Measurements from ENCODE around the gene DDB1.
A peak's percentile ranks its signal among the peaks of the same experiment; 100 is the strongest.

The DDB1 gene

DNA sequence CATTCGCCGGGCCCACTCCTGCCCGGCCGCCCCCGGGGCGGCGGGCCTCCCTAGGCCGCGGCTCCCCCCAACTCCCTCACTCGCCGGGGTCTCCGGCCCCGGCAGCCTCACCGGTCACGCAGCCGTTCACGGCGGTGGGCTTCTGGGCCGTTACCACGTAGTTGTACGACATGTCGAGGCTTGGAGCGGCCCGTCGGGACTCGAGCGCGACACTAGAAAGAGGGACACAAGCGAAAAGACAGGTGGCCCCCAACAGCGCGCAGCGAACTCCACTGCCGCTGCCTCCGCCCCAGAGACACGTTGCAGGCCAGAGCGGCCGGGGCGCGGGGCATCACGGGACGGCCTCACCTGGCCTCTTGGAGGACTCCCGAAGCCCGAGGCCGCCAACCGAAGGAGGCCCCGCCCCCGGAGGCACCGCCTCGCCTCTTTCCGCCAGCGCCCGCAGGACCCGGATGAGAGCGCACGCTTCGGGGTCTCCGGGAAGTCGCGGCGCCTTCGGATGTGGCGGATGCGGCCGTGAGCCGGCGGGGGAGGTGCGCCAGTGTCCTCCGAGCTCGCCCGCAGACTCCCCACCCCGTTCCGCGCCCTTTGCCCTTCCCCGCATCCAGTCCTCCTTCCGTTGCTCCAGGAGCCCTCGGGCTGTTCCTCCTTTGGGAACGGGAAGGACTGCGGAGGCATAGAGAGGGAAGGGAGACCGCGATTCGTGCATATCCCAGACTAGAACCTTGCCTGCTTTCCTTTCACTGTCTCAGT is at the start of gene DDB1, which contains the start of gene TKFC:
Gene DDB1 (minus strand): TSS at position 309 of the 753 bp plus-strand sequence. CDS start 137 bp downstream, at position 172.
Gene TKFC (plus strand): TSS at position 432 of the 753 bp plus-strand sequence. CDS start 1,501 bp downstream, outside the sequence.
- H3K27ac ChIP-seq = peak within 1 kb of the TSS; percentile 68
- peak; percentile 43 for DNase-seq (ENCODE audit: low read depth, low spot score)

DNA sequence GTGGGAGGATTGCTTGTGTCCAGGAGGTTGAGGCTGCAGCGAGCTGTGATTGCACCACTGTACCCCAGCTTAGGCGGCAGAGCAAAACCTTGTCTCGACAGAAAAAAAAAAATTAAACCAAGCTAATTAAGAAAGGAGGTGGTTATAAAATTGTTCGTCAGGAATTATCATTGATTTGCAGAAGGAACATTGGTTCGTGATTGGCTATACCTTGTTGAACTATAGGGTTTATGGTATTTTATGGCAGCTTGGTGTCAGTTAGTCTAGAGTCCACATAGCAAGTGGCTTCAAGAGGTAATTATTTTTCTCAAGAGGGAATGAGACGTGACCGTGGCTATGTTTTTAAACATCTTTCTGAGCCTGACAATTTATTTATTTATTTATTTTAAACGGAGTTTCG is 48.0 kb upstream of the DDB1 start:
- no peak overlapping the region for H3K27ac ChIP-seq
- no peak for DNase-seq (ENCODE audit: low read depth, low spot score)

GRCh38 chr11:61378713-61379313 is 45.9 kb upstream of the DDB1 start:
- H3K27ac ChIP-seq = peak overlapping the region; percentile 81
- DNase-seq (ENCODE audit: low read depth, low spot score) = peak; percentile 81

DNA sequence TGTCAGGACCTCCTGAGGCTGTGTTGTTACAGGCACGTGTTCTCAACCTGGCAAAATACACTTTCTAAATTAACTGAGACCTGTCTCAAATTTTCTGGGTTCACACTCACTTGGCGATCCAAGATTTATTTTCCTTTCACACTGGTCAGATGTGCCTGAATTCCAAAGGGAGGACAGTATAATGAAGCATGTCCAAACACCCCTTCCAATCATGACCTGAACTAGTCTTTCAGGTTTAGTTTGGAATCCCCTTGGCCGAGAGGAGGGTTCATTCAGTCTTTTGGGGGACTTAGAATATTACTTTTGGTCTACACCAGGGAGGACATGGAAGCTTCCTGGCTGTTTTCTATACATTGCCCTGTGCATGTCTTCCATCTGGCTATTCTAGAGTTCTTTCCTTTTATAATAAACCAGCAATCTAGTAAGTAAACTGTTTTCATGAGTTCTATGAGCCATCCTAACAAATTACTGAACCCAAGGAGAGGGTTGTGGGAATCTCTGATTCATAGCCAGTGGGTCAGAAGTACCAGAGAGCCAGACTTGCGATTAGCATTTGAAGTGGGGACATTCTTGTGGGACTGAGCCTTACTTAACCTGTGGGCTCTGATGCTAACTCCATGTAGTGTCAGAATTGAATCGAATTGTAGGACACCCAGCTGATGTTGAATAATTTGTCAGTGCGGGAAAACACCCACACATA is 44.7 kb upstream of the DDB1 start:
- DNase-seq (ENCODE audit: low read depth, low spot score) = no peak
- H3K27ac ChIP-seq = peak overlapping the region; percentile 81

GRCh38 chr11:61375761-61376108 is 42.8 kb upstream of the DDB1 start:
- DNase-seq (ENCODE audit: low read depth, low spot score) = no peak
- peak overlapping the region; percentile 9 for H3K27ac ChIP-seq

GRCh38 chr11:61372659-61373420 is 39.9 kb upstream of the DDB1 start:
- no peak overlapping the region for H3K27ac ChIP-seq
- DNase-seq (ENCODE audit: low read depth, low spot score) = no peak

DNA sequence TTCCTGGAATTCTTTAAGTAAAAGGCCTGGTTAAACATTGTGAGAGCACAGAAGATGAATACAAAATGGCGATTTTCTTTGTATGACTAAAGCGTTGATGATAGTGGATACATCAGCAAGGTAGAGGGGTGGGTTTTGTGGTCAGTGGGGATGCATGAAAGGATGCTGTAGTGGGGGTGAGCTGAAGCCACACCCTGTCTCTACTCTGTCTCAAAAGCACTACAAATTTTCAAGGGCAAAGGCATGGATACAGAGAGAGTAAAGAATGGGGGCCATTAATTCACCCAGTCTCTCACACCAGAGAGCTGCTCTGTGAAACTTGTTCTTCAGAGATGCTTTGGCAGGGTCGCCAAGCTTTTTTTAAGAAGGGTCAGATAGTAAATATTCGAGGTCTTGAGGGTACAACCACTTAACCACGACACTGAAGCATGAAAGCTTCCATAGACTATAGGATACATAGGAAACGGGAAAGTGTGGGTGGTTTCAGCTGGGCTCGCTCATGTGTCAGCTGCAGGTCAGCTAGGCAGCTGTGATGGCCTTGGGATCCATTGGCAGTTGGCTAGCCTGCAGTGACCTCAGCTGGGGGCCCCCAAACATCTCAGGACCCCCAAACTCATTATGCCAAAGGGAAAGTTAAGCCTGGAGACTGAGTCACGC is 37.6 kb upstream of the DDB1 start:
- DNase-seq (ENCODE audit: low read depth, low spot score) = no peak
- H3K27ac ChIP-seq = peak overlapping the region; percentile 84

DNA sequence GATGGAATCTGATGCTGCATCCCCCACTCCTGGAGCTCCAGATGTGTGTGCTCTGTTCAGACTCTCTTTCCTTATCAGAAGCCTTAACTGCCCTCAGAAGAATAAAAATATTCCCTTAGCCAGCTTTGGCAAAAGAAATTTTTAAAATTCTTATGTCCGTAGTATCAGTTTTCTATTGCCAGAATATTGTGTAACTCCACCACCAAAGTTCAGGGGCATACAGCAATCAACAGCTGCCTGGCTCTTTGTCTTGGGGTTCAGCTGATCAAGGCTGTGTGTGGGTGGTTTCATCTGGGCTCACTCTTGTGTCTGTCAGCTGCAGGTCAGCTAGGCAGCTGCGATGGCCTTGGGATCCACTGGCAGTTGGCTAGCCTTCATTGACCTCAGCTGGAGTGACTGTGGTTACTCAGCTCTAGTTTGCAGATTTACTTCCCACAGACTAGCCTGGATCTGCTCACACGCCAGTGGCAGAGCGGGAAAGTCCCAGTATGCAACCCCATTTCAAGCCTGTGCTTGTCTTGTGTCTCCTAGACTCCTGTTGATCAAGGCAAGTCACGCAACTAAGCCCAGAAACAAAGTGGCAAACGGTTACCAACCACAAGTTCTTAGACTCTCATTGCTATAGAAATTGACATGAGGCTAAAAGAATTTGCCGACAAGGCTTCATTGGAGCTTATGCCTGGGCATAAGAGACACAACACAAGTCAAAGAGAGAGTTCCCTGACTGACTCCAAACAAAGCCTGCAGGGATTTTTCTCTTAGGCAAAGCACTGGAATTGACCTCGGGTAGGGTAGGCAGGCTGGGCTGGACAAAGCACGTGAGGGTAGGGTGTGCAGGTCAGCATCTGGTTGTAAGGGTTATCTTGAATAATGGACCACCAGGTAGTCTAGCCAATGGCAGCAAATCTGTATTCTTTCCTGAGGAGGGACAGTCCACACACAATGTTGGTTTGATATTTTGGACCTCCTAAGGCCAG is 36.8 kb upstream of the DDB1 start:
- peak; percentile 100 for DNase-seq (ENCODE audit: low read depth, low spot score)
- peak overlapping the region; percentile 84 for H3K27ac ChIP-seq

- no peak for DNase-seq (ENCODE audit: low read depth, low spot score)
- H3K27ac ChIP-seq = peak overlapping the region; percentile 84
These were observed 35.7 kb upstream of the DDB1 start for GRCh38 chr11:61368646-61369045.

GRCh38 chr11:61367406-61367805 is 34.5 kb upstream of the DDB1 start:
- no peak overlapping the region for H3K27ac ChIP-seq
- DNase-seq (ENCODE audit: low read depth, low spot score) = no peak

- H3K27ac ChIP-seq = no peak overlapping the region
- no peak for DNase-seq (ENCODE audit: low read depth, low spot score)
These were observed 31.2 kb upstream of the DDB1 start for GRCh38 chr11:61364012-61364675.

DNA sequence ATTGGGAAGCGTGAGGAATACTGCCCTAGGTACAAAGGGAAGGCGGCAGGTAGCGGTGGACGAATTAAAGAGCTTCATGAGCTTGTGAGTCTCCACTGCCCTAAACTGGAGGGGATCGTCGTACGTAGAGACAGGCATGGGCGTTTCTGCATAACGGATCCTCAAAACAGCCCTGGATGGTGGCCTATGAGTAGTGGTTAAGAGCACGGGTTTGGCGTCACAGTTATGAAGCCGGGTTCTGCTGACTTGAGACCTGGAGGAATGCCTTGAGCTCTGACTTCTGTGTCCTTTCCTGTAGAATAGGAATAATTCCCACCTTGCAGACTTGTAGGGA is 29.6 kb upstream of the DDB1 start:
- DNase-seq (ENCODE audit: low read depth, low spot score) = no peak
- peak overlapping the region; percentile 94 for H3K27ac ChIP-seq

GRCh38 chr11:61361741-61362541 is 29.0 kb upstream of the DDB1 start, which contains the start of the genes CYB561A3 and TMEM138:
TSS of gene CYB561A3 (minus strand) at chr11:61361882. CDS start at chr11:61356713, 5,169 bp downstream.
TSS of gene TMEM138 (plus strand) at chr11:61362374. CDS start at chr11:61364391, 2,017 bp downstream.
- peak; percentile 69 for DNase-seq (ENCODE audit: low read depth, low spot score)
- H3K27ac ChIP-seq = peak within 1 kb of the TSS; percentile 94

- peak overlapping the region; percentile 94 for H3K27ac ChIP-seq
- DNase-seq (ENCODE audit: low read depth, low spot score) = no peak
These were observed 28.4 kb upstream of the DDB1 start for GRCh38 chr11:61361237-61361740.

- no peak overlapping the region for H3K27ac ChIP-seq
- DNase-seq (ENCODE audit: low read depth, low spot score) = no peak
These were observed 26.6 kb upstream of the DDB1 start for GRCh38 chr11:61359516-61359915.

DNA sequence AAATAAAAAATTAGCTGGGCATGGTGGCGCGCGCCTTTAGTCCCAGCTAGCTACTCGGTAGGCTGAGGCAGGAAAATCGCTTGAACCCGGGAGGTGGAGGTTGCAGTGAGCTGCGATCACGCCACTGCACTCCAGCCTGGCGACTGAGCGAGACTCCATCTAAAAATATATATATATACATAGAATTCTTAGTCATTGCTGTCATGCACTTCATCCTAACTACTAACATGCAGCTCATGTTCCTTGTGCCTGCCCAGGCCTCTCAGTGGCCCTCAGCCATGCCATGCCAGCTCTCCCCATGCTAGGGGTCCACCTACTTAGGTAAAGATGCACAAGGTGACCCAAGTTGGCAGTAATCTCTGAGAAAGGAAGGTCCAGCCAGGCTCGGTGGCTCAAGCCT is 25.7 kb upstream of the DDB1 start:
- no peak for DNase-seq (ENCODE audit: low read depth, low spot score)
- no peak overlapping the region for H3K27ac ChIP-seq

DNA sequence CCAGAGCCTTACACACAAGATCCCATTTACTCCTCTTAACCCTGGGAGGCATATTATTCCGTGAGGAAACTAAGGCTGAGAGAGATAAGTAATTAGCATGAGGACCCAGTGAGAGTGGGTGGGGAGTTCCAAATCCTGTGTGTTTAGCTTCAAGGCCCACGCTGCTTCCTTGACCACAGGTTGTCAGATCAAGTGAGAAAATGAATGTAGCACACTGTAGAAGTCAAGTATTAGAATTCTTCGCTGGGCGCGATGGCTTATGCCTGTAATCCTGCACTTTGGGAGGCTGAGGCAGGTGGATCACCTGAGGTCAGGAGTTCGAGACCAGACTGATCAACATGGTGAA is 25.0 kb upstream of the DDB1 start:
- H3K27ac ChIP-seq = no peak overlapping the region
- no peak for DNase-seq (ENCODE audit: low read depth, low spot score)
